Central memory CD4-positive, alpha-beta T cell (primary cell): ENCODE results near the gene KMT2E.

Experiments used
- DNase-seq: peaks from one replicate; pipeline ENCODE4 v3.0.0; 2022

Gene KMT2E

DNA sequence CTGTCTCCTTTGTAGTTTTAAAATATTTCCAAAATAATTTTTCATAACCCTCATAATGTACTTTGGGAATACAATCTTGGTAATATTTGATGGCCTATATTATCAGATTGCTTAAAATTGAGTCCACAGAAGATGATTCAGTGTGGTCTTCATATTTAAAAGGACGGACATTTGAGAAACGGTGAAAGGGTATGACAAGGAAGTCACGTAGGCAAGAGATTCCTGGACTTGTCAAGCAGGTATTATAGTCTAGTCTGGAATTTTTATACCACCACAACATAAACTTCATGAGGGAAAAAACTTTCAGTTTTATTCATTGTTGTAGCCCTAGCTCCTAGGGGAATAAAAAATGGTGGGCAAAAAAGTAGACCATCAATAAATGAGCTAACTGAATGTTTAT, 82.3 kb downstream of the KMT2E start:
- no peak for DNase-seq

DNA sequence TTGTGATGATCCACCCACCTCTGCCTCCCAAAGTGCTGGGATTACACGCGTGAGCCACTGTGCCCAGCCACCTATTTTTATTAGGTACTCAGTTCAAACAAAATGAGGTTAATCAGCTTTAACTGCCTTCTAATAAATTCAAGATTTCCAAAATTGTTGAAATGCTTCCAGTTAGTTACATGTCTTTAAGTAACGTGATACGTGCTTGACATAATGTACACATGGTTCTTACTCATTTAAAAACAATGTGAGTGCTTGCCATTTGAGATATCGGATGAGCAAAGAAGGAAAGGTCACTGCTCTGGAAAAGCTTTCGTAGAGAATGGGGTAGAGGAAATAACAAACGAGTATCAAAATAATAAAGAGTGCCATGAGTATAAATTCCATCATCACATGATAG, 83.6 kb downstream of the KMT2E start:
- DNase-seq: no peak

DNA sequence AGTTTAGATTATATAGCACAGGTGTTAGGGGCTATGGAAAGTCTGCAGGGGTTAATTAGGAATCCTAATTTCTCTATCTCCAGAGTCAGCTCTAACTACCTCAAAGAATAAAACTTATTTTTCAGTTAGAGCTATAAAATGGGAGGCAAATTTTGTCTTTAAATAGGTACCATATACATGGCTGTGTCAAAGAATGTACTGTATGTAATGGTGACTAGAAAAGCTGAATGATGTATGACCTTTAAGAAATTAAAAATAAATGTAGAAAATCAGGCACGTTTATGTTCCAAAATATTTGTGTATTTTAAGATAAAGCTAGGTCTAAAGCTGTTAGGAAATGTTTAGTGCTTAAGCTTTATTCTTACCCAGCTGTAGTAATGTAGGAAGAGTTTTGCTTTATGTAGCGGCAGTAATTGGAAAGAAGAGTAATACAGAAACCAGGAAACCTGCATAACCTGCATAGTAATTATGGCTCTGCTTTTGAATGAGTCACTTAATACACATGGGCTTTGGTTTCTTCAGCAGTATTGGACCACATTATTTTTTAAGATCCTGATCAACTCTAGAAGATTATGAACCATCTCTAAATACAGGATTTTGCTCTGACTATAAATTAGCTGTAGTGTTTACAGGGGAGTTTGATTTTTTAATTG, 85.0 kb downstream of the KMT2E start:
- DNase-seq: no peak

DNA sequence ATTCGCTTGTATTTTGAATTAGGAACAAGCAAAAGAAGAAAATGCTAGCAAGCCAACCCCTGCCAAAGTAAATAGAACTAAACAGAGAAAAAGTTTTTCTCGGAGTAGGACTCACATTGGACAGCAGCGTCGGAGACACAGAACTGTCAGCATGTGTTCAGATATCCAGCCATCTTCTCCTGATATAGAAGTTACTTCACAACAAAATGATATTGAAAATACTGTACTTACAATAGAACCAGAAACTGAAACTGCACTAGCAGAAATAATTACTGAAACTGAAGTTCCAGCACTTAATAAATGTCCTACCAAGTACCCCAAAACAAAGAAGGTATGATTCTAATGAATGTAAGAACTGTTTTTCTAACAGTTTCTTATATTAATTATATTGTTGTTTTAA, 87.9 kb downstream of the KMT2E start:
- DNase-seq: no peak

DNA sequence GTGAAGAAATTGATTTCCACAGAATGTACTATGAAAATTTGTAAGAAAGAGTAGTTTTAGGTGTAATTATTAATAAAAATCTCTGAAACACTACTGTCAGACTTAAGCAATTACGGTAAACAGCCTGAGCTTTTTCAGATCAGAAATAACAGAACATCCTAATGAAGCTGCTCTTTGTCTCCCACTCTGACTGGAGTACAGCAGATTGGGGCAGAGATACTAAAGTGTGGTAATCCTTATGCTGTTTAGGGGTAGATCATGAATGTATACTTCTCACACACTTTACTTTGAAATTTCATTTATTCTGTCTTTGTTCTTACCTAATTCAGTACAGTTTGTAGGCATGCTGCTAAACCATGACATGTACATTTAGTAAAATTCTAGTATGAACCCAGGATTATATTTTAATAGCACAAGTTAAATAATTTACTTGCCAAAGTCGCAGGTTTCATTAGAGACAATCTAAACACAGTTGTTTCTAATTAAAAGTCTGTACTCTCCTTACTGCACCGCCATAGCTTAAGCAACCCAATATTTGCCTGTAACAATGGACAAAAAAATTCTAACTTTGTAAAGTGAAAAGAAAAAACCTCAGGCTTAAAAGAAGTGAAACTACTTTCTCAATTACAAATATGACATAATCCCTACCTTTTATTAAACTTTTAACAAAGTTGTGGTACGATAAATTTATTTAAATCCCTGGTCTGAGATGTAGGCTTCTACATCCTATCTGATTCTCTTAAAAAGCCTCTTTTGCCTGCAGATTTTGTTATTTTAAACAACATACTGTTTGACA, 88.8 kb downstream of the KMT2E start:
- DNase-seq: no peak

DNA sequence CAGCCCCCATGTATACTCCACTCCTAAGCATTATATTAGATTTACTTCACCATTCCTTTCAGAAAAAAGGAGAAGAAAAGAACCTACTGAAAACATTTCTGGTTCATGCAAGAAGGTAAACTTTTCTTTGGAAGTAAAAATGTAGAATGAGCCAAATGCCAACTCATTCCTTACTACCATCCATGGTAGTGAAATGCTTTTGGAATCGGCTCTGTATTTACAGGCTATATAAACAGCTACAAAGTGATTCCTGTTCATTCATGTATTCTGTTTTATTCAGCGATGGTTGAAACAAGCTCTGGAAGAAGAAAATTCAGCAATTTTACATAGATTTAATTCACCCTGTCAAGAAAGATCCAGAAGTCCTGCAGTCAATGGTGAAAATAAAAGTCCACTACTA, 91.6 kb downstream of the KMT2E start:
- no peak for DNase-seq

DNA sequence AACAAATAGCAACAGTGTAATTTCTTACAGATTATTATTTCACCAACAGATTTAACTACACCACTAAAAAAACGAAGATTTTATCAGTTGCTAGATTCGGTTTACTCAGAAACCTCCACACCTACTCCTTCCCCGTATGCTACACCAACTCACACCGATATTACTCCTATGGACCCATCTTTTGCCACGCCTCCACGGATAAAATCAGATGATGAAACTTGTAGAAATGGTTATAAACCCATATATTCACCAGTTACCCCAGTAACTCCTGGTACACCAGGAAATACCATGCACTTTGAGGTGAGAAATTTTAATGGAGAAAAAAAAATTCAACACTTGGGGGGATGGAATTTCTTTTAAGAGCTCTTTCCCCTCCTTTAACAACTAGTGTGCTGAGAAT, 92.5 kb downstream of the KMT2E start:
- DNase-seq: no peak

DNA sequence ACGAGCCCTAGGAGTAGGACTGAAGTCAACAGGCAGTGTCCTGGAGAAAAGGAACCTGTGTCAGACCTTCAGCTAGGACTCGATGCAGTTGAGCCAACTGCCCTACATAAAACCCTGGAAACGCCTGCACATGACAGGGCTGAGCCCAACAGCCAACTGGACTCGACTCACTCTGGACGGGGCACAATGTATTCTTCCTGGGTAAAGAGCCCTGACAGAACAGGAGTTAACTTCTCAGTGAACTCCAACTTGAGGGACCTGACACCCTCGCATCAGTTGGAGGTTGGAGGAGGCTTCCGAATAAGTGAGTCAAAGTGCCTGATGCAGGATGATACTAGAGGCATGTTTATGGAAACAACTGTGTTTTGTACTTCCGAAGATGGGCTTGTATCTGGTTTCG, 93.5 kb downstream of the KMT2E start:
- no peak for DNase-seq

DNA sequence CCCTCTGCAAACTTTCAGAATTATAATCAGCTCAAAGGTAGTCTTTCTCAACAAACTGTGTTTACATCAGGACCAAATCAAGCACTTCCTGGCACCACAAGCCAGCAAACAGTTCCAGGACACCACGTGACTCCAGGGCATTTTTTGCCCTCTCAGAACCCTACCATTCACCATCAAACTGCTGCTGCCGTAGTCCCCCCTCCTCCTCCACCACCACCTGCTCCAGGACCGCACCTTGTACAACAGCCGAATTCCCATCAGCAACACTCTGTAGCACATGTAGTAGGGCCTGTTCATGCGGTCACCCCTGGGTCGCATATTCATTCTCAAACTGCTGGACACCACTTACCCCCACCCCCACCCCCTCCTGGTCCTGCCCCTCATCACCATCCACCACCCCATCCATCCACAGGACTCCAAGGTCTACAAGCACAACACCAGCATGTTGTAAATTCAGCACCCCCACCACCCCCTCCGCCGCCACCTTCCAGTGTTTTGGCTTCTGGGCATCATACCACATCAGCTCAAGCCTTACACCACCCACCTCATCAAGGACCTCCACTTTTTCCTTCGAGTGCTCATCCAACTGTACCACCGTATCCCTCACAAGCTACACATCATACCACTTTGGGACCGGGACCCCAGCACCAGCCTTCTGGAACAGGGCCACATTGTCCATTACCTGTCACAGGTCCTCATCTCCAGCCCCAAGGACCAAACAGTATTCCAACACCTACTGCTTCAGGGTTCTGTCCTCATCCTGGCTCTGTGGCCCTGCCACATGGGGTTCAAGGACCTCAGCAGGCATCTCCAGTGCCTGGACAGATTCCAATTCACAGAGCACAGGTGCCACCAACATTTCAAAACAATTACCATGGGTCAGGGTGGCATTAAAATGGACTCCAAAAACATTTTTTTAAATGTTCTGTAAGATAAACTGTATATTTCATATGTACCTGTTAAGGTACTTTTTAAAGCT, 98.7 kb downstream of the KMT2E start:
- no peak for DNase-seq

DNA sequence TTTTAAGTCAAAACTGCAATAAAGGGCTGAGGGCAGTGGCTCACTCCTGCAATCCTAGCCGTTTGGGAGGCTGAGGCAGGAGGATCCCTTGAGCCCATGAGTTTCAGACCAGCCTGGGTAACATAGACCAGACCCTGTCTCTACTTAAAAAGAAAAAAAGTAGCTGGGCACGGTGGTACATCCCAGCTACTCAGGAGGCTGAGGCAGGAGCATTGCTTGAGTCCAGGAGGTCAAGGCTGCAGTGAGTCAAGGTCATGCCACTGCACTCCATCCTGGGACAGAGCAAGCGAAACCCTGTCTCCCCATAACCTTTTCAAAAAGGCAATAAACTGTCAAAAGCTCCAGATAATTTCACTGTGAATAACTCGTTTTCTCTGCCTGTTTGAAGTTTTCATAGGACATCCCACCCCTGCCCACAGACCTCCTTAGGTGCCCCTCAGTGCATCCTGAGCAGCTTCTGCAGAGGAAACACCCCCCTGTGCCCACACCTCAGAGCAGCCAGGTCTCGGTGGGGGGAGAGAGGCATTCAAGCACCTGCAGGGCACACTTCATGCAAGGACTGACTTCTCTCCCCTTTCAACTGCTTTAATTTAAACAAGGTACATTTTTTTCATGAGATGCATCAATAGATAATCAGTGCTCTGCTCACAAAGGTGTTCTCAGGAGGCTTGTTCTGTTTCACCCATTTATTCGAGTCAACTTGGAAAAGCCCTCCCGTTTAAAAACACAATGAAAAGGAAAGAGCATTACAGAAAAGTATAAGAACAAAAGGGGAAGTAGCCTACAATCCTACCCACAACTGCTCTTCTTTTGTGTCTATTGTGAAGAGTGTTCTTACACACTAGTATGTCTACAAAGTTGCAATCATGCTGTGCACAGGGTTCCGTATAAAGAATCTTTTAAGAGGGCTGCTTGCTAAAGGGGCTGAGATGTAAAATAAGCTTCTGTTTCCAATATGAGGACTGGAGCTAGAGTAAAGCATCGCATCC, 104.9 kb downstream of the KMT2E start:
- DNase-seq: no peak

DNA sequence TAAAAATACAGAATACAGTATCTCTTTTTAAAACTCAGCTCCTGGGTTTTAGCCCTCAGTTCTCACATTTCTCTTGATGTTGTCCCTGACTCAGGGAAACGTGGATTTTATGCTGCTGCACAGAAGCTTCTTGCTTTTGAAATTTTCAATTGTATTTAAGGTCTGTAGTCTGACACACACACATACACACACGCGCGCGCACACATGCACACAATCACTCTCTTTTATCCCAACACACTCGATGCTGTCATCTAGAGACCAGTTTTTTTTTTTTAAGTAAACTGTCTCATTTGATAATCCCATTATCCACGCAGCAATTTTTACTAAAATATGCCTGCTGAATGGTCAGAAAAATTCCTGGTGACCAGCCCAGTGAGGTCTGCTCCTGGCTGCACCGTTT, 108.6 kb downstream of the KMT2E start:
- no peak for DNase-seq

DNA sequence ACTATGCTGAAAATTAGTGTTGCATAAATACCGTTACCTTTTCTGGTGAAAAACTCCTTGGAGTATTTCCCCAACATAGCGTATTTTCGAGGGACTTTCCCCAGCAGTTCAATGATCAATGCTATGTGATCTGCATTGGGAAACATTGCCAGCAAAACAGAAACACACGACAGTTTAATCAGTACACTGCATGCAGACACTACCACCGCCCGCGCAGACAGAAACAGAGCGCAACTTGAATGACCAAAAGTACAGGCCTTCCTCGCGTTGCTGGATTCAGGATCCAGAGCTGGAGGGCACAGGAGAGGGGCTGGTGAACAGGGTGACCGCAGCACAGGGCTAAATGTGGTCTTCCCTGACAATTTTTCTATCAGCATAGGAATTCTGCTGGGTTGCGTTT, 111.7 kb downstream of the KMT2E start:
- no peak for DNase-seq

DNA sequence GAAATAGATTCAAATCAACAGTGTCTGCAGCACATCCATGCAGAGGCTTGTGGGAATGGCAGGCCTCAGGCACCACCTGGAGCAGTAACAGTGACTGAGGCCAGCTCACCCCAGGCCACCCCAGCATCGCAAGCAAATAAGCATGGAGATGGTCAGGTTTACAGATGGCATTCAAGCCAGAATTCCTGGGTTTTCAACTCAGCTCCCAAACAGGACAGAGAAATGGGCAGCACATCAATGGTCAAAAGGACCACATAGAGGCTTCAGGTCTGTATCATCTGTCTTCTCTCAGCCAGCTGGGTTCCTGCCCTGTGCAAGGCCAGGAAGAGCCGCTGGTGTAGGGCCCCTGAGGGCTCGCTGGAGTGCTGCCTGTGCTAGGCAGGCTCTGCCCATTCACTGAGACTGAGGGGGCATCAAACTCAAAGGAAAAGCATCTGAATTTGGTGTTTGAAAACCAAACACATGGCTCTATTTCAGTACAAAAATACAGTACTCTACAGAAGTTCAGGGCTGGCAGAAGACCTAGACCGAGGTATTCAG, 112.5 kb downstream of the KMT2E start:
- DNase-seq: no peak

DNA sequence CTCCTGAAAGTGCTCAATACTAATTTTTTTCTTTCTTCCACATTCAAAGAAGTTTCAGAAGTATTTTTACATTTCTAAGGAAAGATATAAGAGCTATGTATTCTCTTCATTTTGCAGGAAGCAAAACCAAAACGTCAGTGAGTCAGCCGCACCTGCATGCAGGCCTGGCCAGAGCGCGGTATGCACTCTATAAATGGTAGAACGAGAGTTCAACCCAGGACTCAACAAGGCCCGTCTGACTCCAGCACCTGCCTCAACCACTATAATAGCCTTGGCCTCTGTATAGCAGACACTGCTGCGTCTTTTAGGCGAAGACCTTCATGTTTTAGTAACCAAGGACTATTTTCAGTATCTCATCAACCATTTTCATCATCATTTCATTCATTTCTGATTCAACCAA, 113.2 kb downstream of the KMT2E start:
- no peak for DNase-seq

DNA sequence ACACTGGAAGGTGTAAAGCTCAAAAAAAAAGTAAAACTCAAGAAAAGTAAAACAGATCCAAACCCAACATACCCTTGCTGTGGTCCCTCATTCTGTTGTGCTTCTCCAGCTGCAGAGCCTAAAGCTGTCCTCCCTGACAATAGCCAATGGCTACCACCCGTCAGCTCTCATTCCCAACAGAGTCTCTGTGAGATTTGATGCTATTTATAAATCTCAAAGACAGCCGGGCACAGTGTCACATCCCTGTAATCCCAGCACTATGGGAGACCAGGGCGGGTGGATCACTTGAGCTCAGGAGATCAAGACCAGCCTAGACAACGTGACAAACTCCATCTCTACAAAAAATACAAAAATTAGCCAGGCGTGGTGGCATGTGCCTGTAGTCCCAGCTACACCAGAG, 116.0 kb downstream of the KMT2E start:
- no peak for DNase-seq

DNA sequence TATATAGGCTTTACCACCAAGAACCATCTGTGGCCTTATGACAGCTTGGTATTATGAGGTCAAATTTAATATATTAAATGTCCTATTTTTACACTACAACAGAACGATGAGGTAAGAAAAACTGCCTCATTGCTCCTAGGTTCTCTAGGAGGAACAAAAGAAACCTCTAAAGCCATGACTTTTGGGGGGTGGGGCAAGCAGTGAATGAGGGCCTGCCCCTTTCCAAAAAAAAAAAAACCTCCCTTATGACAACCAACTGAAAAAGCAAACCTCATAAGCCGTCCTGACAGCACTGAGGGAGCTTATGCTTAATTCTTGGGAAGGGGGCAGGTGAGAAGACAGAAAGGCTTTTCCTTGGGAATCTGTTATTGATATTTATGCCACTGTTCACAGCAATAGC, 116.6 kb downstream of the KMT2E start:
- DNase-seq: no peak

DNA sequence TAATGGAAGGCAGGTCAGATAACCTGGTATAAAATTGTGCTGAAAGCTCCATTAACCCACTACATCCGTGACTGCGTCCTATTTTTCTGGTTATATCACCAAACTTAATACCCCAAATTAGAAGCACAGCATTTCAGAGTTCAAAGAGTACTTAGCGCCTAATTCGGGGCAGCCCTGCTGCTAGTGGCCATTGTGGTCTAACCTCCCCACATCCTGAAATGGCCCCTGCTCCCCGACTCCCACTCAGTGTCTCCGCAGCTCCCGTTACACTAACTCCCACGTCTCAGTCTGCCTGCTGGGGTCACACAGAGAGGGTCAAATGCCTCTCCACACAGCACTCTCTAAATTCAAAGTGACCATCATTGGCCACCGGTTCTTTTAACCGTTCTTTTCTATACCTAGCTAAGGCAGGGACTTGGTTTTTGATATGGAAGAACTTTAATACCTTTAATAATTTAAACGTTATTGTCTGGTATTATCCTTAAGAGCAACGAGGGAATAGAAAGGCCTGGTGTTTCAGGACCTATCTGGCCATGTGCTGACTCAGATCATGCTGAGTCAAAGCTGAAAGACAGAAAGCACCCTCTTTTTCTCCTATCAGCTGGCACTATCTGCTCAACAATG, 117.1 kb downstream of the KMT2E start:
- DNase-seq: no peak

DNA sequence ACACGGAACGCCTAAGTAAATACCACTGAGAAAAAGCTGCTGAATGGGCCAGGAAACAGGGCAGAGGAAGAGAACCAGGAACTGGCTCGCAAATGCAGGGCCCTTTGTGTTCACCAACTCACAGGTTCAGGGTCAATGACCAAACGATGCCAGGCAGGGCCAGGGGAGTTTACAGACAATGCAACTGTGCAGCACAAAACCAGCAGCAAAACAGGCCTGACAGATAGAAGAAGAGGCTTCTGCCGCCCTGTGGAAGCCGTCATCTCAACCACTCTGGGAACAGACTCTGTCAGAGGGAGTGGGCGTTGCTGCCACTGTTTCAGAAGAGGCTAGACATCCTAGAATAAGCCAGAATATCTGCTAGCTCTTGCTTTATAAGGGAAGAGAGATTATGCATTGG, 117.9 kb downstream of the KMT2E start:
- no peak for DNase-seq

DNA sequence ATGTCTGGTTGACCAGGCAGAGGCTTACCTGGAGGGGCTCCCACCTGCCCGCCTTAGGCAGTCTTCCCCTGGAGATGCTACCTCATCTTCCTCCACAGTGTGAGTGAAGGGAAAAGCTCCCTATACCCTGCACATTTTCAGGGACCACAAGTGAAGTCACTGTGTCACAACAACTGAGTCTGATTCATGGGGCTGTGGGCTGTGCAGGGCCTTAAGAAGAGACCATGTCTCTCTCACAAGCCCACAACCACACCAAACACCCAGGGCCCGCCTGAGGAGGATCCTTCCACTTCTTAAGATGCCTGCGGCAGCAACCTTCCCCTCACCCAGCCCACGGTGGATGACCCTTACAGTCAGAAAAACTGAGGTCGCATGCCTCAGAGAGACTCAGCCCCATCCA, 118.3 kb downstream of the KMT2E start:
- DNase-seq: no peak

DNA sequence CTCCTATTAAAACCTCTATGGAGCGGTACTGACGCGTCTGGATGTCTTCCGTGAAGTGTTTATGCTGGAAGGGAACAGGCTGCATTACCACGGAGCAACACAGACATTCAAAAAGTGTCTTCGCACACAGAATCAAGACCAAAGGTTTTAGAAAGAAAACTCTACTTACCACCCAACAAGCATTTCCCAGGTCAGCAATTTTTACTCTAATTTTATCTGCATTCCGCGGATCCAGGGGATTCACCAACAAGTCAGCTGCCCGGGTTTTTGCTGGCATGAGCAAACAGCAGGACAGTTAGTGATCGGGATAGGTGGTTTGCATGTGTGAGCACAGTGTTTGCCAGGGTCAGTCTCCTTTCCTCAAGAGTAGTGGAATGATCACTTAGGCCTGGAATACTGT, 118.8 kb downstream of the KMT2E start:
- DNase-seq: no peak

DNA sequence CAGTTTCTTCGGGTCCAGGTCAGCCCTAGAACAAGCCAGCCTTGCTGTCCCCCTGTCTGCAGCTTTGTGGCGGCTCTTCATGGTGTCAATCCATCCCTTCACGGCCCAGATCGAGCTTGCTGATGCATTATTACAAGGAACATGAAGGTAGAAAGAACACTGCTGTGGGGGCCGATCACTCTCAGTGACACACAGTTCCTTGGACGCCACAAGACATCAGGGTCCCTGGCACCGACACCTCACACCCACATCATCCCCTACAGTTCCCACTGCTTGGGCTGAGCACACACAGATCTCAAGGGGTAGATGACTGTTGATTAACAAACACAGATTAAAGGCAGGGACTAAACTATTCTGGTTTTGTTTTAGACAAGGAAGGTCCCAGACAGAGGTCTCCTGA, 119.4 kb downstream of the KMT2E start:
- DNase-seq: no peak
